ENCODE data around the gene IP6K1. TPM values are rescaled to one million over a fixed set of nuclear protein-coding genes. Genes with fewer than 3 reads are reported as not detected.

The IP6K1 gene
- total RNA-seq, 1 donor from 2014 or later, result 46.4 TPM

GRCh38 chr3:49719214-49719884 is 67.0 kb downstream of the IP6K1 start, which contains the start of gene AMIGO3:
Gene AMIGO3 (minus strand): TSS chr3:49719684. CDS start chr3:49719465, 219 bp downstream.
- no peaks in the 10 kb centered on the region for H3K9me3 Mint-ChIP-seq
- peak; percentile 57 for TF ChIP-seq CTCF (IDR thresholded peaks at IDR 0.05; ENCODE audit: unreplicated experiment)
- peak within 1 kb of the TSS; percentile 80 for H3K4me3 Mint-ChIP-seq
- no peaks in the 10 kb centered on the region for H3K36me3 Mint-ChIP-seq
- H3K4me1 Mint-ChIP-seq, result peaks cover 25% of the 10 kb centered on the region
- H3K27ac Mint-ChIP-seq, result peak within 1 kb of the TSS; percentile 88
- peaks cover 2% of the 10 kb centered on the region for H3K27me3 Mint-ChIP-seq (ENCODE audit: low read depth)
- peak; percentile 81 to 91 for DNase-seq (ENCODE audit: low spot score in 2 of 2, unreplicated experiment in 2 of 2)

GRCh38 chr3:49718858-49719213 is 67.5 kb downstream of the IP6K1 start:
- Mint-ChIP-seq H3K27ac (peak overlapping the region; percentile 44), H3K4me1 (peaks cover 22% of the 10 kb centered on the region), H3K36me3 (no peaks in the 10 kb centered on the region), H3K27me3 (ENCODE audit: low read depth) (peaks cover 2% of the 10 kb centered on the region), H3K4me3 (peak overlapping the region; percentile 80), H3K9me3 (no peaks in the 10 kb centered on the region)
- TF ChIP-seq CTCF (IDR thresholded peaks at IDR 0.05; ENCODE audit: unreplicated experiment), result no peak
- DNase-seq (ENCODE audit: low spot score in 2 of 2, unreplicated experiment in 2 of 2), result peak in 1 of 2 experiments; percentile 55

GRCh38 chr3:49717959-49718857 is 68.1 kb downstream of the IP6K1 start:
- Mint-ChIP-seq H3K27me3 (ENCODE audit: low read depth) (peaks cover 2% of the 10 kb centered on the region), H3K27ac (peak overlapping the region; percentile 44), H3K36me3 (no peaks in the 10 kb centered on the region), H3K9me3 (no peaks in the 10 kb centered on the region), H3K4me3 (peak overlapping the region; percentile 80), H3K4me1 (peaks cover 20% of the 10 kb centered on the region)
- peak in 1 of 2 experiments; percentile 36 for DNase-seq (ENCODE audit: low spot score in 2 of 2, unreplicated experiment in 2 of 2)
- TF ChIP-seq CTCF (IDR thresholded peaks at IDR 0.05; ENCODE audit: unreplicated experiment), result no peak

- H3K27ac Mint-ChIP-seq, result no peak overlapping the region
Measured at GRCh38 chr3:49717211-49717958, 69.0 kb downstream of the IP6K1 start.

More at GRCh38 chr3:49717211-49717958, 69.0 kb downstream of the IP6K1 start:
- peak overlapping the region; percentile 17 for H3K4me3 Mint-ChIP-seq
- no peaks in the 10 kb centered on the region for H3K9me3 Mint-ChIP-seq
- no peak for DNase-seq (ENCODE audit: low spot score in 2 of 2, unreplicated experiment in 2 of 2)
- H3K27me3 Mint-ChIP-seq (ENCODE audit: low read depth), result peaks cover 2% of the 10 kb centered on the region
- peaks cover 14% of the 10 kb centered on the region for H3K4me1 Mint-ChIP-seq
- no peak for TF ChIP-seq CTCF (IDR thresholded peaks at IDR 0.05; ENCODE audit: unreplicated experiment)
- no peaks in the 10 kb centered on the region for H3K36me3 Mint-ChIP-seq

All from mesothelial cell of epicardium (in vitro differentiated cells).